Measurements from ENCODE around the gene JAZF1.

- TF ChIP-seq CTCF (IDR thresholded peaks at IDR 0.05; ENCODE audit: low read depth, low read length, poor library complexity, severe bottlenecking), result no peak
- TF ChIP-seq EZH2phosphoT487 (IDR thresholded peaks at IDR 0.05; ENCODE audit: borderline replicate concordance, low read length), result no peak
Observed at GRCh38 chr7:27976531-27976930, 204.1 kb downstream of the JAZF1 start.

Data from DOHH2 (cell line).